OCI-LY7 (cell line): ENCODE results near the gene CPLX3. TPM values are rescaled to one million over a fixed set of nuclear protein-coding genes. Genes with fewer than 3 reads are reported as not detected.

Source experiments
- BruUV-seq: library from RNA; stranded (reverse); fragments of 400-500 nt; replicated peaks from 2 replicates; lab custom pipeline; 2021; lab: Mats Ljungman, UMichigan
- CTCF ChIA-PET: fragments of 300-600 bp; sonication (Branson Sonifier 250); formaldehyde crosslinking; loops from one replicate; lab custom pipeline; 2022; ENCODE audit warnings: antibody characterized with exemption; ENCODE audit not compliant: unreplicated experiment; lab: Charles Lee
- POLR2A ChIA-PET: fragments of 300-600 bp; sonication (Branson Sonifier 250); formaldehyde crosslinking; loops from one replicate; lab custom pipeline; 2022; ENCODE audit warnings: antibody characterized with exemption; lab: Charles Lee
- DNase-seq: peaks from one replicate; pipeline ENCODE4 v3.0.0-alpha.2; 2015; ENCODE audit warnings: low spot score
- H2AFZ ChIP-seq: fragments of 200-600 bp; sonication (generic), shearing (Covaris generic); 2 replicates; pipeline ENCODE4 v1.6.1; 2014; ENCODE audit warnings: mild to moderate bottlenecking, antibody characterized with exemption, low read length, moderate library complexity
- H3K27ac ChIP-seq: fragments of 200-600 bp; sonication (generic); 2 replicates; pipeline ENCODE4 v1.5.1; 2014; ENCODE audit warnings: mixed run types, low read depth, mild to moderate bottlenecking, moderate library complexity, low read length, inconsistent platforms; ENCODE audit not compliant: poor library complexity, severe bottlenecking
- H3K36me3 ChIP-seq: fragments of 200-600 bp; sonication (generic); 2 replicates; pipeline ENCODE4 v1.6.1; 2014; ENCODE audit warnings: mild to moderate bottlenecking, antibody characterized with exemption, low read length, moderate library complexity, mixed read lengths; ENCODE audit not compliant: insufficient read depth
- H3K4me1 ChIP-seq: fragments of 200-600 bp; sonication (generic); 2 replicates; pipeline ENCODE4 v1.5.1; 2014; ENCODE audit warnings: mild to moderate bottlenecking, low read length; ENCODE audit not compliant: insufficient read depth, poor library complexity, severe bottlenecking
- H3K4me2 ChIP-seq: fragments of 200-600 bp; sonication (generic); 2 replicates; pipeline ENCODE4 v1.6.1; 2014; ENCODE audit warnings: mild to moderate bottlenecking, low read length
- H3K4me3 ChIP-seq: fragments of 200-600 bp; sonication (generic); 2 replicates; pipeline ENCODE4 v1.5.1; 2014; ENCODE audit warnings: mild to moderate bottlenecking, low read depth, low read length; ENCODE audit not compliant: poor library complexity, severe bottlenecking
- H3K79me2 ChIP-seq: fragments of 200-600 bp; sonication (generic); 2 replicates; pipeline ENCODE4 v1.6.1; 2016; ENCODE audit warnings: low read depth, mild to moderate bottlenecking, low read length, moderate library complexity, mixed read lengths; ENCODE audit not compliant: insufficient read depth
- H3K9me2 ChIP-seq: fragments of 200-600 bp; sonication (generic); 2 replicates; pipeline ENCODE4 v1.6.1; 2016; ENCODE audit warnings: mild to moderate bottlenecking, low read length, mixed read lengths; ENCODE audit not compliant: insufficient read depth
- H3K9me3 ChIP-seq: fragments of 200-600 bp; sonication (generic); 2 replicates; pipeline ENCODE4 v1.6.1; 2014; ENCODE audit warnings: mild to moderate bottlenecking, mixed run types, low read length, mixed read lengths
- H4K20me1 ChIP-seq: fragments of 200-600 bp; sonication (generic); 2 replicates; pipeline ENCODE4 v1.6.1; 2014; ENCODE audit warnings: mild to moderate bottlenecking, antibody characterized with exemption, low read length, moderate library complexity, mixed read lengths; ENCODE audit not compliant: insufficient read depth
- EZH2phosphoT487 ChIP-seq: fragments of 200-600 bp; sonication (generic); IDR thresholded peaks from 2 replicates; pipeline ENCODE4 v1.6.1; 2018; ENCODE audit warnings: low read depth, borderline replicate concordance, mild to moderate bottlenecking, mixed run types, antibody characterized with exemption, low read length, moderate library complexity, mixed read lengths
- intact Hi-C: fragments of 100-400 bp; cut with micrococcal nuclease; formaldehyde crosslinking; loops from one replicate; pipeline ENCODE4 v1.10.0; 2022; ENCODE audit not compliant: unreplicated experiment
- total RNA-seq, 2 experiments: library from RNA; depleted of rRNA in 1 of 2; stranded (reverse); fragments of >200 nt in 1 of 2; shearing (Covaris generic) in 1 of 2; gene quantifications; 2 replicates each; pipeline ENCODE4 v1.2.3, GENCODE V29; 2014 to 2022
- TF ChIP-seq, protein P1 (sequence below): fragments of 200-600 bp; sonication (generic); conservative IDR thresholded peaks from 2 replicates; pipeline ENCODE4 v1.5.1; 2014; ENCODE audit warnings: mild to moderate bottlenecking, antibody characterized with exemption, low read length, moderate library complexity, mixed read lengths

The CPLX3 gene
- total RNA-seq, 2 experiments from 2014 or later = 0.35 to 1.5 TPM

DNA sequence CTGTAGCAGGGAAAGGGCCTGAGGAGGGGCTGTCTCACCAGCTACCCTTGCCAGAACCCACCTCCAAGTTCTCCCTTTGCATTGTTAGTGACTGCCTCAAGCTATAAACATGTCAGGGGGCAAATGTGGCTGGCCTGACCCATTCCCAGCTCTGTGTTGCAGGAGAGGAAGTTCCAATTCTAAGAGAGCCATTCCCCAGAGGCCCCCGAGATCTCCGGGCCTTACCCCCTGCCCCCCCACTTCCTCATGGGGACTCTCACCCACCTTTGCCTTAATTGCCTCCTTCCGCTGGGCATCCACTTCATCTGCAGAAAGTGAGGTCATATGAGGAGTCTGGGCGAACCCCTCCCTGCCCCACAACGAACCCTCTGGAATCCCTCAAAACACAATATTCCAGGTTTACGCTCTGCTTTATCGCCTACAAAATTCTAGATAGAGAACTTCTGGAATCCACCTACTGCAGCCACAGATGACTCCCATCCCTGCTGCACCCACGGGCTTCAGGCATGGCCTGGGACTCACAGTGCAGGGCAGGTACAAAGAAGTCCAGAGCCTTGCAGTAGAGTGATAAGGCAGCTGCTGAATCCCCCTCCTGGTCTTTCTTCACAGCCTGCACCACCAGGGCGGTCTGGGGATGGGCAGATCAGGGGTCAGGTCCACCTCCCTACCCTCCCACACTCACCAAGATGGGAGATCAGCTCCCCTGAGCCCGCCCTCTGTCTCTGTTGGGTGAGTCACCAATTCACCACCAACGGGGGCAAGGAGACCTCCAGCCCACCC lies 12.5 kb downstream of the CPLX3 start:
- Histone ChIP-seq H2AFZ (no peak overlapping the region), H3K36me3 (peaks cover 3% of the 10 kb centered on the region; the same call in 1 of the 2 replicates), H3K79me2 (no peaks in the 10 kb centered on the region), H3K9me2 (no peaks in the 10 kb centered on the region), H3K27ac (no peak overlapping the region), H3K4me3 (no peak overlapping the region), H4K20me1 (no peaks in the 10 kb centered on the region), H3K4me2 (no peak overlapping the region), H3K4me1 (peaks cover 24% of the 10 kb centered on the region), H3K9me3 (no peaks in the 10 kb centered on the region)
- TF ChIP-seq, protein P1, sequence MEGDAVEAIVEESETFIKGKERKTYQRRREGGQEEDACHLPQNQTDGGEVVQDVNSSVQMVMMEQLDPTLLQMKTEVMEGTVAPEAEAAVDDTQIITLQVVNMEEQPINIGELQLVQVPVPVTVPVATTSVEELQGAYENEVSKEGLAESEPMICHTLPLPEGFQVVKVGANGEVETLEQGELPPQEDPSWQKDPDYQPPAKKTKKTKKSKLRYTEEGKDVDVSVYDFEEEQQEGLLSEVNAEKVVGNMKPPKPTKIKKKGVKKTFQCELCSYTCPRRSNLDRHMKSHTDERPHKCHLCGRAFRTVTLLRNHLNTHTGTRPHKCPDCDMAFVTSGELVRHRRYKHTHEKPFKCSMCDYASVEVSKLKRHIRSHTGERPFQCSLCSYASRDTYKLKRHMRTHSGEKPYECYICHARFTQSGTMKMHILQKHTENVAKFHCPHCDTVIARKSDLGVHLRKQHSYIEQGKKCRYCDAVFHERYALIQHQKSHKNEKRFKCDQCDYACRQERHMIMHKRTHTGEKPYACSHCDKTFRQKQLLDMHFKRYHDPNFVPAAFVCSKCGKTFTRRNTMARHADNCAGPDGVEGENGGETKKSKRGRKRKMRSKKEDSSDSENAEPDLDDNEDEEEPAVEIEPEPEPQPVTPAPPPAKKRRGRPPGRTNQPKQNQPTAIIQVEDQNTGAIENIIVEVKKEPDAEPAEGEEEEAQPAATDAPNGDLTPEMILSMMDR = no peak
- TF ChIP-seq EZH2phosphoT487 = no peak
- DNase-seq = no peak
- BruUV-seq = no TSS peak
- POLR2A ChIA-PET = no interaction called here
- intact Hi-C loops = no loop called here
- CTCF ChIA-PET = interaction anchor here (0.7 kb wide), 1 partner anchor 64 kb away, joined by 4 read pairs; no protein-coding TSS in a partner anchor

DNA sequence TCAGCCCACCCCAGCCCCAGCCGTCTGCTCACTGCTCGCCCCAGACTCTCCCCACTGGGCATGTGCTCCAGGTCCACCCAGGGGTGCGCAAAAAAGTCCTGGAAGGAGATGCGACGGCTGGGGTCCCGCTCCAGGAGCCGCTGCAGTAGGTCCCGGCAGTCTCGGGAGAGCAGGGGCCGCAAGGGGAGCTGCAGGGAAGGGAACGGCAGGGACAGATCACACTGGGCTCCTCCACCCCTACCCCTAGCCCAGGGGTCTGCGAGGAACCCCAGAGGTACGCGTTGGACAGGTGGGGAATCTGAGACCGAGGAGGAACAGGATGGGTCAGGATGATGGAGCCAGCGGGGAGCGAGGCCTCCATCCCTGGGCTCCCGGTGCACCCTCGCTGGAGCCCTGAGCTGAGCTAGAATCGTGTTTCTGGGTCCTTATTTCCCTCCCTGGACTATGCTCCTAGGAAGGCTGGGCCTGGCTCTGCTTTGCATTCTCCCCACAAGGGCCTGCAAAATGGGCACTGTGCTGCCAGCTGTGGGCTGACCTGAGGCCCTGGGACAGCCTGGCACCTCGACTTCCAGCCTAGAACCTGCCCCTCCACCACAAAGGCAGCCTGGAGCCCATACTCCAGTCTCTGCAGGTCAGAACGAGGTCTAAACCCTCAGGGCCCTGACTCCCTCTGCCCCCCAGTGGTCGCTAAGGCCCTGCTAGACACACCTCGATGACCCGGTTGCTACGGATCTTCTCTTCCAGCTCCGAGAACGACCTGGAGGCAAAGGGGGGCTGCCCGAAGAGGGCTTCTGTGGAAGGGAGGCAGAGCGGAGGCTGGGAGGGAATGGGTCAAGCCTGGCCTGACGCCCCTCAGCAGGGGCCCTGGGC lies 13.3 kb downstream of the CPLX3 start:
- no TSS peak for BruUV-seq
- ChIA-PET CTCF (interaction anchor here (0.7 to 1.9 kb wide), 2 partner anchors 62 to 63 kb away, joined by 4 to 6 read pairs; no protein-coding TSS in a partner anchor), POLR2A (no interaction called here)

More for the DNA sequence above, 13.3 kb downstream of the CPLX3 start:
- TF ChIP-seq, protein P1 = peak; percentile 73
- no peak for TF ChIP-seq EZH2phosphoT487
- peaks cover 7% of the 10 kb centered on the region; the same call in 1 of the 2 replicates for H3K36me3 ChIP-seq
- intact Hi-C loops = no loop called here
- peak; percentile 60 for DNase-seq
- H3K9me2 ChIP-seq = no peaks in the 10 kb centered on the region
- peaks cover 25% of the 10 kb centered on the region for H3K4me1 ChIP-seq
- H3K27ac ChIP-seq = no peak overlapping the region
- no peak overlapping the region for H3K4me3 ChIP-seq
- no peak overlapping the region for H2AFZ ChIP-seq
- H3K79me2 ChIP-seq = no peaks in the 10 kb centered on the region
- H3K9me3 ChIP-seq = no peaks in the 10 kb centered on the region
- no peaks in the 10 kb centered on the region for H4K20me1 ChIP-seq
- H3K4me2 ChIP-seq = no peak overlapping the region
